ENCODE results near the gene HRH2.

GRCh38 chr5:175713930-175714329 is 56.1 kb downstream of the HRH2 start:
- TF ChIP-seq POLR2A (IDR thresholded peaks at IDR 0.05; ENCODE audit: low read length): no peak
- TF ChIP-seq GATA1 (IDR thresholded peaks at IDR 0.05; ENCODE audit: low read depth, low read length): no peak
